ENCODE data around the gene MORC4. TPM values are rescaled to one million over a fixed set of nuclear protein-coding genes. Genes with fewer than 3 reads are reported as not detected.

Gene MORC4
- total and polyA plus RNA-seq, 4 donors, result 12.8 to 26.4 (median 17.9) TPM

DNA sequence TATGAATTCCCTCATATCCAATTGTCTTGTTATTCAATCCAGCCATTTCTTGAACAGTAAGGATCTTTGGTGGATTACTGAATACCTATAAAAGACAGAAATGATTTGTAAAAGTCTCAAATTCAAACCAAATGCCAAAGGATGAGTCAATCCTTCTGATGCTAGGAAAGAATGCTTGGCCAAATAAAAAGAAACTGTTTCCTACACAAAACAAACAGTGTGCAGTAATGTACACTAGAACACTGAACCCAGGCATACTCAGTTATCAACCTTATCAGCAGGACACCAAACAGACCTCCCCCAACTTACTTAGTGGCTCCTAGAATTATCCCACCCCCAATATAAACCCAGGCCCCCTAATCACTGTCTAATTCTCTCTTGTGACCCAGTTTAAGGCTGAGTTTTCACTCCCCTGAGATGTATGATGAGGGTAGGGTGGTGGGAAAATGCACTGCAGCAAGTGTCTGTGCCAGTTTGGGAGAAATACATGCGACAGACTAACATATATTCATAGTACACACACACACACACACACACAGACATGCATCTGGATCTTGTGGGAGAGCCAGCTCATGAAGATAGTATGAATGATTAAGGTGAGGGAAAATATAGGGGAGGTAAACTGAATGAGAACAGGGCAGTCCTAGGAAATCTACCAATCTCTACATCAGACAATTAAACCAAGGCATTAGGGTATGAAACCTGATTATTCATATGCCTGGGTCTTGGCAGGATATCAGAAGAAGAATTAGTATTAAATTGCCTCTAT is 44.8 kb downstream of the MORC4 start:
- WGBS (ENCODE audit: insufficient coverage), result no CpG with 5 or more reads among the region's 1 CpG
- no peak for DNase-seq (ENCODE audit: low read depth in 4 of 6, low spot score in 6 of 6)
- no peaks in the 10 kb centered on the region for H3K36me3 ChIP-seq (ENCODE audit: control insufficient read depth, insufficient read depth, low read length)
- H3K27ac ChIP-seq (ENCODE audit: low read depth, low read length), result no peak overlapping the region
- no peaks in the 10 kb centered on the region for H3K9me3 ChIP-seq (ENCODE audit: control insufficient read depth, insufficient read depth, low read length)
- H3K27me3 ChIP-seq (ENCODE audit: control insufficient read depth, insufficient read depth, low read length), result no peaks in the 10 kb centered on the region
- H3K4me3 ChIP-seq (ENCODE audit: low read depth, low read length), result no peak overlapping the region
- no peaks in the 10 kb centered on the region for H3K4me1 ChIP-seq (ENCODE audit: control insufficient read depth, insufficient read depth, low read length)

- H3K36me3 ChIP-seq (ENCODE audit: control insufficient read depth, insufficient read depth, low read length), result no peaks in the 10 kb centered on the region
- H3K27ac ChIP-seq (ENCODE audit: low read depth, low read length), result no peak overlapping the region
- H3K4me3 ChIP-seq (ENCODE audit: low read depth, low read length), result no peak overlapping the region
- H3K9me3 ChIP-seq (ENCODE audit: control insufficient read depth, insufficient read depth, low read length), result no peaks in the 10 kb centered on the region
- H3K4me1 ChIP-seq (ENCODE audit: control insufficient read depth, insufficient read depth, low read length), result no peaks in the 10 kb centered on the region
- WGBS (ENCODE audit: insufficient coverage), result 100% methylated on average over 2 of the region's 4 CpGs
- DNase-seq (ENCODE audit: low read depth in 4 of 6, low spot score in 6 of 6), result no peak
- H3K27me3 ChIP-seq (ENCODE audit: control insufficient read depth, insufficient read depth, low read length), result no peaks in the 10 kb centered on the region
Observed at GRCh38 chrX:106954041-106954440, 46.0 kb downstream of the MORC4 start.

GRCh38 chrX:106952988-106953387 is 47.0 kb downstream of the MORC4 start:
- no peaks in the 10 kb centered on the region for H3K27me3 ChIP-seq (ENCODE audit: control insufficient read depth, insufficient read depth, low read length)
- no peaks in the 10 kb centered on the region for H3K36me3 ChIP-seq (ENCODE audit: control insufficient read depth, insufficient read depth, low read length)
- no peaks in the 10 kb centered on the region for H3K4me1 ChIP-seq (ENCODE audit: control insufficient read depth, insufficient read depth, low read length)
- H3K27ac ChIP-seq (ENCODE audit: low read depth, low read length), result no peak overlapping the region
- WGBS (ENCODE audit: insufficient coverage), result no CpG with 5 or more reads among the region's 1 CpG
- peak in 1 of 6 donors; percentile 31 for DNase-seq (ENCODE audit: low read depth in 4 of 6, low spot score in 6 of 6)
- H3K4me3 ChIP-seq (ENCODE audit: low read depth, low read length), result no peak overlapping the region
- no peaks in the 10 kb centered on the region for H3K9me3 ChIP-seq (ENCODE audit: control insufficient read depth, insufficient read depth, low read length)

DNA sequence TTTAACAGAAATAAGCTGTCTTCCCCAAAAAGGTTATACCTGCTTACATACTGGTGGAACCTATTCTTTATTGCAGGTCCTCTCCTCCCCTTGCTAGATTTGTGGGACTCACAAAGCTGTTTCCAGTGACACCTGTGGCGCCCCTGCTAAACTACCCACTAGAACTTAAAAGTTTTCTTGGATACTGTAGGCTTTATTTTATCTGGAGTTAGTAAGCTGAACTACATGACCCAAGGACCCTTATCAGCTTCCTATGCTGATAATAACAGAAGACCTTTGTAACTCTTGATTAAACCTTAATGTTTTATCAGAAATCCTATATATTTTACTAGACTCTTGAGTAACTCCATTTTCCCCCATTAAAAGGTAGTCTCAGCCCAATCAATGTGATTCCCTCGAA is 47.5 kb downstream of the MORC4 start:
- DNase-seq (ENCODE audit: low read depth in 4 of 6, low spot score in 6 of 6), result no peak
- no CpG with 5 or more reads among the region's 2 CpGs for WGBS (ENCODE audit: insufficient coverage)
- no peaks in the 10 kb centered on the region for H3K9me3 ChIP-seq (ENCODE audit: control insufficient read depth, insufficient read depth, low read length)

GRCh38 chrX:106952089-106952488 is 47.9 kb downstream of the MORC4 start:
- no peaks in the 10 kb centered on the region for H3K9me3 ChIP-seq (ENCODE audit: control insufficient read depth, insufficient read depth, low read length)
- H3K36me3 ChIP-seq (ENCODE audit: control insufficient read depth, insufficient read depth, low read length), result no peaks in the 10 kb centered on the region
- no peaks in the 10 kb centered on the region for H3K4me1 ChIP-seq (ENCODE audit: control insufficient read depth, insufficient read depth, low read length)
- H3K4me3 ChIP-seq (ENCODE audit: low read depth, low read length), result no peak overlapping the region
- no peaks in the 10 kb centered on the region for H3K27me3 ChIP-seq (ENCODE audit: control insufficient read depth, insufficient read depth, low read length)
- H3K27ac ChIP-seq (ENCODE audit: low read depth, low read length), result no peak overlapping the region
- no peak for DNase-seq (ENCODE audit: low read depth in 4 of 6, low spot score in 6 of 6)
- WGBS (ENCODE audit: insufficient coverage), result no CpG with 5 or more reads among the region's 3 CpGs

More for the DNA sequence above, 47.5 kb downstream of the MORC4 start:
- H3K27me3 ChIP-seq (ENCODE audit: control insufficient read depth, insufficient read depth, low read length), result no peaks in the 10 kb centered on the region
- H3K4me3 ChIP-seq (ENCODE audit: low read depth, low read length), result no peak overlapping the region
- H3K4me1 ChIP-seq (ENCODE audit: control insufficient read depth, insufficient read depth, low read length), result no peaks in the 10 kb centered on the region
- H3K27ac ChIP-seq (ENCODE audit: low read depth, low read length), result no peak overlapping the region
- H3K36me3 ChIP-seq (ENCODE audit: control insufficient read depth, insufficient read depth, low read length), result no peaks in the 10 kb centered on the region

DNA sequence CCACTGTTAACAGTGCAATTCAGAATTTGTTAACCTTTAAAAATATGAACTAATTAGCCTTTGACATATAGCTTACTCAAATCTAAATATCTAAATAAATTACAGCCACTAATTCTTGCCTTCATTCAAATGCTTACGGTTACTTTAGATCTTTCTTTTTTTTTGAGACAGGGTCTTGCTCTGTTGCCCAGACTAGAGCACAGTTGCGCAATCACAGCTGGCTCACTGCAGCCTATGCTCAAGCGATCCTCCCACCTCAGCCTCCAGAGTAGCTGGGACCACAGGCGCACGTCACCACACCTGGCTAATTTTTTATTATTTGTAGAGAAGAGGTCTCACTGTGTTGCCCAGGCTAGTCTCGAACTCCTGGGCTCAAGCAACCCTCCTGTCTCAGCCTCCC is 48.8 kb downstream of the MORC4 start:
- 80% methylated on average over 2 of the region's 6 CpGs for WGBS (ENCODE audit: insufficient coverage)
- Histone ChIP-seq H3K36me3 (ENCODE audit: control insufficient read depth, insufficient read depth, low read length) (no peaks in the 10 kb centered on the region), H3K27me3 (ENCODE audit: control insufficient read depth, insufficient read depth, low read length) (no peaks in the 10 kb centered on the region), H3K4me3 (ENCODE audit: low read depth, low read length) (no peak overlapping the region), H3K27ac (ENCODE audit: low read depth, low read length) (no peak overlapping the region), H3K9me3 (ENCODE audit: control insufficient read depth, insufficient read depth, low read length) (no peaks in the 10 kb centered on the region), H3K4me1 (ENCODE audit: control insufficient read depth, insufficient read depth, low read length) (no peaks in the 10 kb centered on the region)
- no peak for DNase-seq (ENCODE audit: low read depth in 4 of 6, low spot score in 6 of 6)

GRCh38 chrX:106950381-106950780 is 49.6 kb downstream of the MORC4 start:
- H3K9me3 ChIP-seq (ENCODE audit: control insufficient read depth, insufficient read depth, low read length), result no peaks in the 10 kb centered on the region
- H3K36me3 ChIP-seq (ENCODE audit: control insufficient read depth, insufficient read depth, low read length), result no peaks in the 10 kb centered on the region
- no peak for DNase-seq (ENCODE audit: low read depth in 4 of 6, low spot score in 6 of 6)
- no peak overlapping the region for H3K4me3 ChIP-seq (ENCODE audit: low read depth, low read length)
- no peaks in the 10 kb centered on the region for H3K27me3 ChIP-seq (ENCODE audit: control insufficient read depth, insufficient read depth, low read length)
- WGBS (ENCODE audit: insufficient coverage), result 29% methylated on average over 1 of the region's 2 CpGs
- no peaks in the 10 kb centered on the region for H3K4me1 ChIP-seq (ENCODE audit: control insufficient read depth, insufficient read depth, low read length)
- no peak overlapping the region for H3K27ac ChIP-seq (ENCODE audit: low read depth, low read length)

- no CpG with 5 or more reads among the region's 1 CpG for whole genome bisulfite sequencing (ENCODE audit: insufficient coverage)
- no peak for DNase-seq (ENCODE audit: low read depth in 4 of 6, low spot score in 6 of 6)
- H3K36me3 ChIP-seq (ENCODE audit: control insufficient read depth, insufficient read depth, low read length), result no peaks in the 10 kb centered on the region
- H3K4me1 ChIP-seq (ENCODE audit: control insufficient read depth, insufficient read depth, low read length), result no peaks in the 10 kb centered on the region
- no peaks in the 10 kb centered on the region for H3K9me3 ChIP-seq (ENCODE audit: control insufficient read depth, insufficient read depth, low read length)
- H3K27me3 ChIP-seq (ENCODE audit: control insufficient read depth, insufficient read depth, low read length), result no peaks in the 10 kb centered on the region
- H3K4me3 ChIP-seq (ENCODE audit: low read depth, low read length), result no peak overlapping the region
- H3K27ac ChIP-seq (ENCODE audit: low read depth, low read length), result no peak overlapping the region
Observed at GRCh38 chrX:106949366-106949765, 50.6 kb downstream of the MORC4 start.

DNA sequence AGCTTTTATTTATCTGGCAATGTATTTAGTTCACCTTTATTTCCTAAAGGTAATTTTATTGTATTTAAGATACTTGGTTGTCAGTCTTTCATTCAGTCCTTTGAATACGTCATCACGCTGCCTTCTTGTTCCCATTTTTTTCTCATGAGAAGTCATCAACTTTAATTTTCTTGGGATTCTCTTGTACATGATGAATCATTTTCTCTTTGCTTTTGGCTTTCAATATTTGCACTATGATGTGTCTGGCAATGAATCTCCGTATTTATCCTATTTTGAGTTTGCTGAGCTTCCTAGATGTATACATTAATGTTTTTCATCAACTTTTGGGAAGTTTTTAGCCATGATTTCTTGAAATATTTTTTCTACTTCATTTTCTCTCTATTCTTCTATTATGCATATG is 51.4 kb downstream of the MORC4 start:
- H3K4me1 ChIP-seq (ENCODE audit: control insufficient read depth, insufficient read depth, low read length), result no peaks in the 10 kb centered on the region
- no CpG with 5 or more reads among the region's 3 CpGs for WGBS (ENCODE audit: insufficient coverage)
- no peak overlapping the region for H3K27ac ChIP-seq (ENCODE audit: low read depth, low read length)
- no peak for DNase-seq (ENCODE audit: low read depth in 4 of 6, low spot score in 6 of 6)
- H3K9me3 ChIP-seq (ENCODE audit: control insufficient read depth, insufficient read depth, low read length), result no peaks in the 10 kb centered on the region
- H3K27me3 ChIP-seq (ENCODE audit: control insufficient read depth, insufficient read depth, low read length), result no peaks in the 10 kb centered on the region
- H3K4me3 ChIP-seq (ENCODE audit: low read depth, low read length), result no peak overlapping the region
- H3K36me3 ChIP-seq (ENCODE audit: control insufficient read depth, insufficient read depth, low read length), result no peaks in the 10 kb centered on the region

DNA sequence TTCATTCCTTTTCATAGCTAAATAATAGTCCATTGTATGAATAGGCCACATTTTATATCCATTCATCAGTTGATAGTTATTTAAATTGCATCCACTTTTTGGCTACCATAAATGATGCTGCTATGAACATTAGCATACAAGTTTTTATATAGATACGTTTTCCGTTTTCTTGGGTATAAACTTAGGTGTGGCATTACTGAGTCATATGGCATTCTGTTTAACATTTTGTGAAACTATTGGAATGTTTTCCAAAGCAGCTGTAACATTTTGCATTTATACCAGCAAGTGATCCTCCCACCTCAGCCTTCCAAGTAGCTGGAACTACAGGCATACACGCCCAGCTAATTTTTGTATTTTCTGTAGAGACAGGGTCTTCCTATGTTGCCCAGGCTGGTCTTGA is 53.5 kb downstream of the MORC4 start:
- Histone ChIP-seq H3K36me3 (ENCODE audit: control insufficient read depth, insufficient read depth, low read length) (peaks cover under 1% of the 10 kb centered on the region), H3K27me3 (ENCODE audit: control insufficient read depth, insufficient read depth, low read length) (peaks cover 1% of the 10 kb centered on the region), H3K9me3 (ENCODE audit: control insufficient read depth, insufficient read depth, low read length) (no peaks in the 10 kb centered on the region), H3K4me3 (ENCODE audit: low read depth, low read length) (no peak overlapping the region), H3K4me1 (ENCODE audit: control insufficient read depth, insufficient read depth, low read length) (no peaks in the 10 kb centered on the region), H3K27ac (ENCODE audit: low read depth, low read length) (no peak overlapping the region)
- no peak for DNase-seq (ENCODE audit: low read depth in 4 of 6, low spot score in 6 of 6)
- WGBS (ENCODE audit: insufficient coverage), result no CpG with 5 or more reads among the region's 3 CpGs

All from spinal cord (tissue), 10 donors.